Measurements from ENCODE around the gene LMCD1.

The LMCD1 gene

GRCh38 chr3:8501371-8502131 lies at the start of gene LMCD1:
Gene LMCD1, plus strand, starts transcription at chr3:8501823. Its CDS starts 116 bp downstream, at chr3:8501939.
- peak; percentile 86 for DNase-seq

DNA sequence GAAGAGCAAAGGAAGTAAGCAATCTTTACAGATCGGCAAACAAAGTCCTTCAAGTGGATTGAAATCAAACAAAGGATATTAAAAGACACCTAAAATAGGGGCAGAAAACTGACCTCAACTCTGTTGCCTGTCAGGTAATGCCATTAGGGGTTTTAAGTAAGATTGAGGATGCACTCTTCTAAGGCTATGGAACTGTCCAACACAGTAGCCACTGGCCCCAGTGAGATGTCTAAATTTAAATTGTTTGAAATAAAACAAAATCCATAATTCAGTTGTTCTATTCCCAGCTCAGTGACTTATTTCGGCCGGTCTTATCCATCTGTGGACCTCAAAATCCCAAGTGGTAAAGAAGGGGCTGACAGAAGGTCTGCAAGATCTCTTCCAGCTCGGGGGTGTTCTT lies 49.5 kb upstream of the LMCD1 start:
- DNase-seq: no peak

GRCh38 chr3:8453153-8453552 lies 48.5 kb upstream of the LMCD1 start:
- DNase-seq: no peak

DNA sequence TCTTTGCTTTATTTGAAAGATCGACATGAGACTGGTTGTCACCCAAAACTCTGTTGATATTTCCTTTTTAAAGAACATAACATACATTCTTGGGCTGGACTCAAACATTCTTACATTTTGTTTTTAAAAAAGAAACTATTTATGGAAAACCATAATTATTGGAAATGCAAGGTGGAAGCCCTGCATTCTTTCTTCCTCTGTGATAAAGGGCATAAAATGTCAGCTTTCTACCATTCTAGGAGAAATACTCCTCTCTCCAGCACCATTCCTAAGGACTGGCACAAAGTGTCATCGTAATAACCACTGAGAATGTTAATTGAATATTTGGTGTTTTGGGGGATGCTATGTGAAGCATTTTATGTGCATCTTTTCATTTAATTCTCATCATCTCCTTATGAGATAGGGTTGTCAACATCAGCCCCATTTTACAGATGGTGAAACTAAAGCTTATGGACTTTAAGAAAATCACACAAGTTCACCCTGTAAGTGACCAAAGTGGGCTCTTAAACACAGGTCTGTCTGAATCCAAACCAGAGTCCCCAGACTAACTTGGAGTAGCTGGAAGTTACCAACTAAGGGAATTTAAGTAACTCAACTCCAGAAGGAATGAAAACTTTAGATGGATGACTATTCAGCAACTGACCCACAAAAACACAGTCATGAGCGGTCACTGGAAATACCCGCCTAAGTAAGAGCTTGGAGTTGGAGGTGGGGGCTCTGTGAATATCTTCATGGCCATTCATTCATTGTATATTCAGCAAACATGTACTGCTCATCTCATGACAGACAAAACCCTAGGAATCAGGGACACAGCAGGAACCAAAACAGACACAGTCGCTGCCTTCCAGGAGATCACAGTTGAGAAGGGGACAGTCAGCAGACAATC lies 45.9 kb upstream of the LMCD1 start:
- no peak for DNase-seq

GRCh38 chr3:8456412-8456811 lies 45.2 kb upstream of the LMCD1 start:
- DNase-seq: no peak

- no peak for DNase-seq
Observed at GRCh38 chr3:8457039-8457438, 44.6 kb upstream of the LMCD1 start.

GRCh38 chr3:8458238-8458661 lies 43.4 kb upstream of the LMCD1 start:
- DNase-seq: no peak

DNA sequence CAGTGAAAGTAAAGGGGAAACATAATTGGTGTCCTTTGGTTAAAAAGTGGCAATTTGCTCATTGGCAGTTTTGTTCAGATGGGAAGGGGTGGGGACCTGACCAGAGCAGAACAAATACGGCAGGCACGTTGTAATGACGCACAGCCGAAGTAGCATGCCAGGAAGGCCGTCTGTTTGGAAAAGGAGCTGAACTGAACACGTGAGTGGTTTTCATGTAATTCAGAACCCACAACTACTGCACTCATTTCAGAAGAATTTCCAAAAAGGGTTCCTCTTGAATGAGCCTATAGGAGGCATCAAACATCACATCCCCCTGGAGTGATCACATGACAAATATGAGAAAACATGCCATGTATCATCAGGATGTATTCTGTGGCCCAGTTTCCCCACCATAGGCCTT lies 42.9 kb upstream of the LMCD1 start:
- DNase-seq: no peak

DNA sequence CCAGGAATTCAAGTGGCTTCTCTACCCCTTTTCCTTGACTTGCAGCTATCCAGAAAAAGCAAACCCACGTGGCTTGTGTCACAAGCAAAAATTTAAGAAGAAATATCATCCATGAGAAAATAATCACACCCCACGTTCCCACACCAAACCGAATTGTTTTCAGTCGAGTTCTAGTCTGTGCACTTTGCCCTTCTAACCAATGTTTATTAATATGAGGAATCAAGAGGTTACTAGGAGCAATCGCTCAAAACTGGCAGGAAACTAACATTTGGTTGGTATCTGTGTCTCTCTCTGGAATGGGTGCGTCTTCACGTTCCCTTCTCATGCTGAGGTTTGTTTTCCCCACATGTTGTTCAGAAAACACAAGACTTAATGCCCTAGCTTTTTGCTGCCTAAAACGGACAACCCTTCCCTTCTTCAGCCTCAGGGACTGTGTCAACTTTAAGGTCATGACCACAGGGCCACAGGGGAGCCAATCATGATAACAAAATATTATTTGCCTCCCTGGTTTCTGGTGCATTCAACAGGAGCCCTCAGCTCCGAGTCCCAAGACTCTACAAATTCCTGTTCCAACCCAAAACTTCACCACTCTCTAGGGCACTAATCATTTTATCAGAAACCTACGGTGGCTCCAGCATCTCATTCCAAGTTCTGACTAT lies 41.4 kb upstream of the LMCD1 start:
- no peak for DNase-seq

DNA sequence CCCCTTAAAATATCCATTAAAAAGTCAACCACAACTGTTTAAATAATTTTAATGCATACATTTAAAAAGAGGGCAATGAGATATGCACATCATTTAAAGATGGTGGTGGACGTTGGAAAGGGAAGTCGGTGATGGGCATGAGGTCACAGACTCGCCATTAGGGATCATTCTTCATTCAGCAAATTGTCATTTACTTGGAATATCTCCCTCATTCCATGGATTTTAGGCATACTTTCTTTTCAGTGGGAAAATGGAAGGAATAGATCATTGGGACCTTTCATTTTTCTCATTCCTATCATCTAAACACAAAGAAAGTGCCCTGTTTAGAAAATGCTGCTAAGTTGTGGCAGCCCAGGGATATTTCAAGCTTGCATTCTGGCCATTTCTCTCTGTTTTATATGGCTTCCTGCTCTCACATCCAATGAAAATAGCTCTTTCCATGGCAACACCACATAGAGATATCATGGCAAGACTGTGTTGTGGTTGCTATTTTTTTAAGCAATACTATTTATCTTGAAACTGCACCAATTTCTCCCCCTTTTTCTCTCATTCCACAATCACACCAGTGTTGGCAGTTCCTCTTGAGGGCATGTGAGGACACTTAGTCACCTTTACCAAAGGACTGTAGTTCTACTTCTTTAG lies 40.7 kb upstream of the LMCD1 start:
- no peak for DNase-seq

- DNase-seq: no peak
Observed at GRCh38 chr3:8464668-8465067, 37.0 kb upstream of the LMCD1 start.

DNA sequence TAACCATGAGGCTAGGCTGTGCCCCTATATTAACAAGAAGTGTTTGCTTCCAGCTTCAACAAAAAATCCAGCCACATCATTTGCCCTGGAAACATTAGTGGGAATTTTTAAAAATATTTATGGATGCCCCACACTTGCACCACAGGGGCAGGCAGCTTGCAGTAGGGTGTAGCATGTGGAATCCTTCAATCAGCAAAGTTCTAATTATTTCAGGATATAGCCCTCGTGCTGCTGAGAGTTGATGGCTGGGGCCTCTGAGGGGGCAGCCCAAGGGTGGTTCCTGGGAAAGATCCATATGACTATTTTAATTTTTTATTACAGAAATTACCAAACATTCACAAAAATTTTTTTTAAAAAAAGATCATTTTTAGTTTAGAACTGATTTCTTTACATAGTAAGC lies 35.1 kb upstream of the LMCD1 start:
- no peak for DNase-seq

- no peak for DNase-seq
Observed at GRCh38 chr3:8470801-8471200, 30.8 kb upstream of the LMCD1 start.

- no peak for DNase-seq
Observed at GRCh38 chr3:8472549-8472948, 29.1 kb upstream of the LMCD1 start.

GRCh38 chr3:8473029-8473428 lies 28.6 kb upstream of the LMCD1 start:
- DNase-seq: no peak

DNA sequence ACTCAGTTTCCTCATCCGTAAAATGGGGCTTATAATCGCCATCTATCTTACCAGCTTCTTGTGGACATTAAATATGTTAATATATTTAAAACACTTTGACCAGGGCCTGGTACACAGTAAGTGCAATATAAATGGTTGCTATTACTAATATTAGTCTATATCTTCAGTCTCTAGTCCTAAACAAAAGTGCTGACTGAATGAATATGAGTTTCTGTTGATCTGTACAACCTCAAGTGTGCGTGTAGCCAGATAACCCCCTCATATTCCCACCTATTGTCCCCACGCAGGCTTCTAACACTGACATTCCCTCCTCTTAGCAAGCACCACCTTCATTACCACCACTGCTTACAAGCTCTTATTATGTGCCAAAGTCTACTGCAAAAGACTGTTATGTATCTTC lies 27.6 kb upstream of the LMCD1 start:
- DNase-seq: no peak

GRCh38 chr3:8474991-8475390 lies 26.6 kb upstream of the LMCD1 start:
- no peak for DNase-seq

DNA sequence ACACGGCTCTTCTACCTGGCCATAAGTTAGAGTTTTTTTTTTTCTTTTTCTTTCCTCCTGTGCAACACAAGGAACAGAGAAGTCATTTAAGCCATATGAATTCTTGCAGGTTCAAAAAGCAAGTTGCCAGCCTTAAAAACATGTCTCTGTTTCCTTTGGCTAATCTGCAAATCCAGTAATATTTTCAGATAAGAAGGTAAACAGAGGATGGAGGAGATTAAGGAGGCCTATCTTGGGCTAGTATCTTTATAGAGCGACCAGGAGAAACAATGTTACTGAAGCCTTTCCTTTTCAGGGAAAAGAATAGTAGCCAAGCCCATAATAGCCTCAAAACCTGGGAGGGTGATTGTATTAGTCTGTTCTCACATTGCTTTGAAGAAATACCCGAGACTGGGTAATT lies 20.9 kb upstream of the LMCD1 start:
- no peak for DNase-seq

DNA sequence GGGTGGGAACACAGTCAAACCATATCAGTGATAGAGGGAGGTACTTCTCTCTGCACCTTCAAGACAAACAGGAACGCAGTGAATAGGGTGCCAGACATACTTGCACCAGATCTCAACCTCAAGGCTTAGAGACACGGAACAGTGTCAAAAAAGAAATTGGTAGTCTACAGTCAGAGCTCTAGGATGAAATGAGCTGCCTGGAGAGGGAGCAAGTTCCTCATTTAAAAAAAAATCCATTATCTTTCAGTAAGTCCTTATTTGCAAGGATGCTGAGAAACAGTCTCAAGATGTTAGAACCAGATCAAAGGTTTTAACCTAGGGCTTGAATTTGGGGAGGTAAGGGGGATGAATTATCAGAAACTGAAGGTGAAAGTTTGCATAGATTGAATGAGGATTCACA lies 20.2 kb upstream of the LMCD1 start:
- no peak for DNase-seq

GRCh38 chr3:8482263-8482662 lies 19.4 kb upstream of the LMCD1 start:
- no peak for DNase-seq

GRCh38 chr3:8482960-8483665 lies 18.5 kb upstream of the LMCD1 start:
- DNase-seq: no peak

GRCh38 chr3:8484409-8485140 lies 17.0 kb upstream of the LMCD1 start:
- no peak for DNase-seq
